OCI-LY3 (cell line): ENCODE measurements around the gene BTBD19.

ENCODE experiments used
- CTCF ChIP-seq: fragments of 200-600, 300-600 bp; sonication (generic); IDR thresholded peaks from 2 replicates; pipeline ENCODE4 v1.5.1; 2014; ENCODE audit warnings: antibody characterized with exemption, low read length, low read depth
- EZH2phosphoT487 ChIP-seq: fragments of 200-600 bp; shearing (Covaris generic); IDR thresholded peaks from 2 replicates; pipeline ENCODE4 v1.6.1; 2018; ENCODE audit warnings: antibody characterized with exemption, mixed run types, low read depth

- no peak for TF ChIP-seq CTCF
- no peak for TF ChIP-seq EZH2phosphoT487
Observed at GRCh38 chr1:44803312-44804095, 4.8 kb upstream of the BTBD19 start.
